Kidney (tissue), 14 donors: ENCODE results near the gene DBP. TPM values are rescaled to one million over a fixed set of nuclear protein-coding genes. Genes with fewer than 3 reads are reported as not detected.
"Not testable (repeated sequence)": the region's sequence is repeated elsewhere in the genome, so short reads cannot be mapped to it uniquely, and the experiment has no call there.

Source experiments
- DNase-seq, 5 donors: peaks; one replicate each; pipeline ENCODE4 v3.0.0-alpha.2; 2013 to 2020
- FAIRE-seq: peaks from 2 replicates; lab custom pipeline; 2012; peaks lifted over from hg19 to GRCh38; lab: Jason Lieb, UNC
- H3K27ac ChIP-seq, 2 donors: one replicate each; pipeline ENCODE4 v1.7.0; 2013; ENCODE audit warnings: low read depth in 2 of 2, low read length in 2 of 2, inconsistent platforms in 1 of 2
- H3K27me3 ChIP-seq: one replicate; pipeline ENCODE4 v1.7.1; 2013; ENCODE audit warnings: low read length, inconsistent platforms; ENCODE audit not compliant: control insufficient read depth, insufficient read depth
- H3K36me3 ChIP-seq, 3 donors: one replicate each; pipeline versions ENCODE4 v1.7.0 to v1.7.1; 2013; ENCODE audit warnings: low read length in 3 of 3, control low read depth in 1 of 3, inconsistent platforms in 1 of 3; ENCODE audit not compliant: insufficient read depth in 3 of 3, control insufficient read depth in 2 of 3
- H3K4me1 ChIP-seq, 3 donors: one replicate each; pipeline versions ENCODE4 v1.7.0 to v1.7.1; 2013; ENCODE audit warnings: low read length in 3 of 3, inconsistent platforms in 1 of 3, low read depth in 1 of 3; ENCODE audit not compliant: control insufficient read depth in 2 of 3, insufficient read depth in 2 of 3
- H3K4me3 ChIP-seq, 3 donors: one replicate each; pipeline versions ENCODE4 v1.7.0 to v1.8.1; 2013; ENCODE audit warnings: low read length in 3 of 3, control low read depth in 1 of 3, inconsistent platforms in 1 of 3
- H3K9ac ChIP-seq, 3 donors: one replicate each; pipeline versions ENCODE4 v1.7.0 to v1.7.1; 2013; ENCODE audit warnings: low read length in 3 of 3, control low read depth in 1 of 3, inconsistent platforms in 1 of 3
- H3K9me3 ChIP-seq, 3 donors: one replicate each; pipeline versions ENCODE4 v1.7.0 to v1.7.1; 2013; ENCODE audit warnings: low read length in 3 of 3, control low read depth in 1 of 3, inconsistent platforms in 1 of 3; ENCODE audit not compliant: control insufficient read depth in 2 of 3, insufficient read depth in 1 of 3
- intact Hi-C: fragments of 100-400 bp; cut with DNase I; formaldehyde crosslinking; loops from one replicate; pipeline ENCODE4 v1.11.1; 2022
- polyA plus RNA-seq: library from polyadenylated mRNA; stranded (reverse); fragments of 350-450 nt; fragmentation: Illumina TruSeq; extraction: RNeasy Lipid Tissue Mini Kit (QIAGEN cat#74804); gene quantifications from one replicate; pipeline ENCODE4 v1.2.3, GENCODE V29; 2014; ENCODE audit warnings: low read depth, low replicate concordance; ENCODE audit not compliant: insufficient read depth
- total RNA-seq: library from RNA; stranded (reverse); fragmentation: NEBNext Ultra II Directional; extraction: Animal tissue kit (Norgen Biotek cat#: 25700); gene quantifications from one replicate; pipeline ENCODE4 v1.2.1, GENCODE V29; 2021
- TF ChIP-seq, protein P1 (sequence below): IDR thresholded peaks from 3 replicates; pipeline ENCODE4 v1.5.1; 2012; ENCODE audit warnings: mild to moderate bottlenecking, moderate library complexity, borderline replicate concordance; ENCODE audit not compliant: insufficient read depth; ENCODE audit errors: extremely low read depth
- donor health status: control.
- donor health status: control.
- donor health status: control.
- donor health status: control.
- donor health status: control.
- donor health status: DM: yes; HTN: yes; CAD: no.
- donor health status: Normal renal cell carcinoma (clear cell type).

Gene DBP
- total and polyA plus RNA-seq, 2 donors from 2014 or later, result 14.5 to 20.4 TPM

DNA sequence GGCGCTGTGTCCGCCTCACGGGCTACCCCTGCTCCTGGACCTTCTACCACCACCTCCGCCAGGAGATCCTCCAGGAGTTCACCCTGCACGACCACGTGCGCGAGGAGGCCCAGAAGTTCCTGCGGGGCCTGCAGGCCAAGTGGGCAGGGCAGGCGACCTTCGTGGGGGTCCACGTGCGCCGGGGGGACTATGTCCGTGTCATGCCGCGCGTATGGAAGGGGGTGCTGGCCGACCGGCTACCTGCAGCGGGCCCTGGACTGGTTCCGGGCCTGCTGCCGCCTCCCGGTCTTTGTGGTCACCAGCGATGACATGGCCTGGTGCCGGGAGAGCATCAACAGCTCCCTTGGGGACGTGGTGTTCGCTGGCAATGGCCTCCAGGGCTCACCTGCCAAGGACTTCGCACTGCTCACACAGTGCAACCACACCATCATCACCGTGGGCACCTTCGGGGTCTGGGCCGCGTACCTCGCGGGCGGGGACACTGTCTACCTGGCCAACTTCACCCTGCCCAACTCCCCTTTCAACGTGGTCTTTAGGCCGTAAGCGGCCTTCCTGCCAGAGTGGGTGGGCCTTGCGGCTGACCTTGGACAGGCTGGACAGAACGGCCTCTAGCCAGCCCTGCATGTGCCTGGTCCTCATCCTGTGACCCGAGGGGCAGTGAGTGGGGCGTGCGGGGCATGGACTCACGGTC lies 43.4 kb upstream of the DBP start:
- TF ChIP-seq, protein P1, sequence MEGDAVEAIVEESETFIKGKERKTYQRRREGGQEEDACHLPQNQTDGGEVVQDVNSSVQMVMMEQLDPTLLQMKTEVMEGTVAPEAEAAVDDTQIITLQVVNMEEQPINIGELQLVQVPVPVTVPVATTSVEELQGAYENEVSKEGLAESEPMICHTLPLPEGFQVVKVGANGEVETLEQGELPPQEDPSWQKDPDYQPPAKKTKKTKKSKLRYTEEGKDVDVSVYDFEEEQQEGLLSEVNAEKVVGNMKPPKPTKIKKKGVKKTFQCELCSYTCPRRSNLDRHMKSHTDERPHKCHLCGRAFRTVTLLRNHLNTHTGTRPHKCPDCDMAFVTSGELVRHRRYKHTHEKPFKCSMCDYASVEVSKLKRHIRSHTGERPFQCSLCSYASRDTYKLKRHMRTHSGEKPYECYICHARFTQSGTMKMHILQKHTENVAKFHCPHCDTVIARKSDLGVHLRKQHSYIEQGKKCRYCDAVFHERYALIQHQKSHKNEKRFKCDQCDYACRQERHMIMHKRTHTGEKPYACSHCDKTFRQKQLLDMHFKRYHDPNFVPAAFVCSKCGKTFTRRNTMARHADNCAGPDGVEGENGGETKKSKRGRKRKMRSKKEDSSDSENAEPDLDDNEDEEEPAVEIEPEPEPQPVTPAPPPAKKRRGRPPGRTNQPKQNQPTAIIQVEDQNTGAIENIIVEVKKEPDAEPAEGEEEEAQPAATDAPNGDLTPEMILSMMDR, result no peak
- H3K9ac ChIP-seq, result no peak overlapping the region
- intact Hi-C loops, result no loop called here
- H3K27ac ChIP-seq, result no peak overlapping the region
- H3K4me1 ChIP-seq, result peaks cover 0 to 2% (median 0%) of the 10 kb centered on the region in 3 donors
- H3K4me3 ChIP-seq, result no peak overlapping the region
- no peaks in the 10 kb centered on the region for H3K36me3 ChIP-seq
- no peak for DNase-seq
- no peak for FAIRE-seq
- no peaks in the 10 kb centered on the region for H3K9me3 ChIP-seq
- H3K27me3 ChIP-seq, result no peaks in the 10 kb centered on the region

GRCh38 chr19:48680006-48680405 lies 42.8 kb upstream of the DBP start:
- intact Hi-C loops, DNase-seq, H3K9ac ChIP-seq, H3K4me3 ChIP-seq, H3K27ac ChIP-seq, H3K27me3 ChIP-seq, H3K4me1 ChIP-seq, H3K9me3 ChIP-seq, FAIRE-seq, H3K36me3 ChIP-seq: not testable (repeated sequence)

DNA sequence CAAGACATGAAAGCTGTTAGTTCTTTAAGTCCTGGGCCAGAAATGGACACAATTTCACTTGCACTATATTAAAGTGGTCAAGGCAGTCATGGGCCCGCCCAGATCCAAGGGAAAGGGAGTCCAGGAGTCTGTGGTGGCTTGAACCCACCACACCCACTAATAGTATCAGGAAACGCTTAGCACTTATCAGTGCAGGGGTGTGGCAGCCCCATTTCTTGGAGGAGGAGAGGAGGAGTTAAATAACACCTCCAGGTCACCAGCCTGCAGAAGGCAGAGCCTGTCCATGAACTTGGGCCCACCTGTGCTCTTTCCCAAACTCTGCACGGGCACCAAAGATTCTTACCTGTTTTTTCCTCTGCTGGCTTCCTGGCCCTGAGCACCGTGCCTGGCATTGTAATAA lies 41.0 kb upstream of the DBP start:
- TF ChIP-seq, protein P1, result no peak
- Histone ChIP-seq H3K4me3 (no peak overlapping the region), H3K9ac (no peak overlapping the region), H3K4me1 (peaks cover 0 to 4% (median 2%) of the 10 kb centered on the region in 3 donors), H3K27me3 (no peaks in the 10 kb centered on the region), H3K9me3 (no peaks in the 10 kb centered on the region), H3K27ac (no peak overlapping the region), H3K36me3 (no peaks in the 10 kb centered on the region)
- DNase-seq (no peak), FAIRE-seq (no peak)
- intact Hi-C loops, result no loop called here

GRCh38 chr19:48676887-48677286 lies 39.7 kb upstream of the DBP start:
- H3K4me1 ChIP-seq, result peaks cover 0 to 4% (median 2%) of the 10 kb centered on the region in 3 donors
- H3K27ac ChIP-seq, result no peak overlapping the region
- DNase-seq, result no peak
- H3K4me3 ChIP-seq, result no peak overlapping the region
- no peak for FAIRE-seq
- H3K27me3 ChIP-seq, result no peaks in the 10 kb centered on the region
- H3K9ac ChIP-seq, result no peak overlapping the region
- TF ChIP-seq, protein P1, result no peak
- no peaks in the 10 kb centered on the region for H3K9me3 ChIP-seq
- no peaks in the 10 kb centered on the region for H3K36me3 ChIP-seq
- intact Hi-C loops, result no loop called here
